GM20000 (cell line): ENCODE data around the gene RNU6-9.

Experiments
- DNase-seq: peaks from one replicate; pipeline ENCODE4 v3.0.0; 2012; ENCODE audit warnings: low spot score
- CTCF ChIP-seq: IDR thresholded peaks from 2 replicates; pipeline ENCODE4 v1.5.1; 2012; ENCODE audit warnings: mild to moderate bottlenecking, control low read depth; ENCODE audit errors: extremely low read depth, missing control alignments

Gene RNU6-9

GRCh38 chr19:866769-867300, 26.4 kb upstream of the RNU6-9 start:
- no peak for DNase-seq
- no peak for TF ChIP-seq CTCF

- DNase-seq = no peak
These were observed 25.9 kb upstream of the RNU6-9 start for GRCh38 chr19:867301-867793.

GRCh38 chr19:867855-868457, 25.3 kb upstream of the RNU6-9 start:
- TF ChIP-seq CTCF = no peak
- DNase-seq = no peak

More at GRCh38 chr19:867301-867793, 25.9 kb upstream of the RNU6-9 start:
- no peak for TF ChIP-seq CTCF

GRCh38 chr19:868458-869244, 24.6 kb upstream of the RNU6-9 start:
- no peak for TF ChIP-seq CTCF

GRCh38 chr19:869245-870177, 23.8 kb upstream of the RNU6-9 start:
- no peak for TF ChIP-seq CTCF
- no peak for DNase-seq

More at GRCh38 chr19:868458-869244, 24.6 kb upstream of the RNU6-9 start:
- no peak for DNase-seq

- DNase-seq = no peak
- TF ChIP-seq CTCF = no peak
These were observed 23.0 kb upstream of the RNU6-9 start for GRCh38 chr19:870314-870713.
